Right lobe of liver (tissue), 4 donors: ENCODE measurements around the gene SETBP1.

Source experiments
- CTCF ChIP-seq, 4 donors: fragments of 200-600 bp in 3 of 4; fragments of 450-650 bp in 1 of 4; IDR thresholded peaks; one replicate each; pipeline versions ENCODE4 v1.5.1 to v1.8.0; 2016 to 2022; ENCODE audit warnings: antibody characterized with exemption in 4 of 4, mild to moderate bottlenecking in 2 of 4
- POLR2A ChIP-seq: fragments of 450-650 bp; IDR thresholded peaks from one replicate; pipeline ENCODE4 v1.6.1; 2017; ENCODE audit warnings: antibody characterized with exemption, mild to moderate bottlenecking
- donor health status: DM: no; HTN: no; CAD: no.
- donor health status: DM: no; HTN: no; CAD: no.
- donor health status: DM: no; HTN: yes; CAD: no.

GRCh38 chr18:45069546-45069945 is 388.9 kb downstream of the SETBP1 start:
- TF ChIP-seq CTCF (IDR thresholded peaks at IDR 0.05) (no peak), POLR2A (no peak)
